DMS79 (cell line): ENCODE data around the gene KCNQ1.

Experiments
- DNase-seq: peaks from one replicate; lab custom pipeline; 2025; lab: John Stamatoyannopoulos, UW

The KCNQ1 gene

GRCh38 chr11:2509481-2510001, 64.7 kb downstream of the KCNQ1 start:
- DNase-seq, result no peak

- no peak for DNase-seq
Observed at GRCh38 chr11:2510626-2511402, 66.0 kb downstream of the KCNQ1 start.

GRCh38 chr11:2511421-2512369, 66.9 kb downstream of the KCNQ1 start:
- no peak for DNase-seq

GRCh38 chr11:2512431-2513407, 67.9 kb downstream of the KCNQ1 start:
- DNase-seq, result no peak

- no peak for DNase-seq
Observed at GRCh38 chr11:2513441-2513840, 68.6 kb downstream of the KCNQ1 start.

- DNase-seq, result no peak
Observed at GRCh38 chr11:2515401-2516275, 70.8 kb downstream of the KCNQ1 start.

- no peak for DNase-seq
Observed at GRCh38 chr11:2516276-2517015, 71.6 kb downstream of the KCNQ1 start.

GRCh38 chr11:2517016-2517385, 72.2 kb downstream of the KCNQ1 start:
- DNase-seq, result no peak

- no peak for DNase-seq
Observed at GRCh38 chr11:2517386-2518064, 72.7 kb downstream of the KCNQ1 start.

- DNase-seq, result no peak
Observed at GRCh38 chr11:2518111-2518982, 73.5 kb downstream of the KCNQ1 start.

GRCh38 chr11:2518983-2519340, 74.2 kb downstream of the KCNQ1 start:
- no peak for DNase-seq

- no peak for DNase-seq
Observed at GRCh38 chr11:2519517-2519861, 74.7 kb downstream of the KCNQ1 start.

- no peak for DNase-seq
Observed at GRCh38 chr11:2519862-2520735, 75.3 kb downstream of the KCNQ1 start.

- DNase-seq, result no peak
Observed at GRCh38 chr11:2520736-2521035, 75.9 kb downstream of the KCNQ1 start.

GRCh38 chr11:2521081-2521732, 76.4 kb downstream of the KCNQ1 start:
- DNase-seq, result no peak

- DNase-seq, result no peak
Observed at GRCh38 chr11:2521733-2522630, 77.2 kb downstream of the KCNQ1 start.
